Spleen (tissue), 11 donors: ENCODE data around the gene CSMD2. TPM values are rescaled to one million over a fixed set of nuclear protein-coding genes. Genes with fewer than 3 reads are reported as not detected.

ENCODE experiments used
- DNase-seq: peaks from one replicate; pipeline ENCODE4 v3.0.0-alpha.2; 2020
- H3K27ac ChIP-seq, 8 donors: fragments of 200-600 bp; sonication (generic) in 7 of 8; 1 replicate in 4 of 8; 2 replicates in 4 of 8; pipeline versions ENCODE4 v1.5.0 to v1.8.0; 2016 to 2021; ENCODE audit warnings: inconsistent platforms in 4 of 8, mild to moderate bottlenecking in 4 of 8, moderate library complexity in 1 of 8
- H3K27me3 ChIP-seq, 7 donors: fragments of 200-600 bp; sonication (generic) in 6 of 7; replicated peaks in 1 of 7; 1 replicate in 4 of 7; 2 replicates in 3 of 7; pipeline versions ENCODE4 v1.5.0 to v1.8.0; 2016 to 2021; ENCODE audit warnings: inconsistent platforms in 3 of 7, mild to moderate bottlenecking in 1 of 7
- H3K36me3 ChIP-seq, 6 donors: fragments of 200-600 bp; sonication (generic) in 5 of 6; 1 replicate in 4 of 6; 2 replicates in 2 of 6; pipeline versions ENCODE4 v1.5.0 to v1.8.0; 2016 to 2021; ENCODE audit warnings: inconsistent platforms in 2 of 6
- H3K4me1 ChIP-seq, 6 donors: fragments of 200-600 bp; sonication (generic) in 5 of 6; 1 replicate in 3 of 6; 2 replicates in 3 of 6; pipeline versions ENCODE4 v1.5.0 to v1.8.0; 2016 to 2021; ENCODE audit warnings: inconsistent platforms in 3 of 6
- H3K4me3 ChIP-seq, 8 donors: fragments of 200-600 bp; sonication (generic) in 7 of 8; 1 replicate in 4 of 8; 2 replicates in 4 of 8; pipeline versions ENCODE4 v1.5.0 to v1.8.0; 2016 to 2021; ENCODE audit warnings: inconsistent platforms in 4 of 8, mild to moderate bottlenecking in 4 of 8, moderate library complexity in 2 of 8
- H3K9me3 ChIP-seq, 8 donors: fragments of 200-600 bp; sonication (generic) in 7 of 8; 1 replicate in 4 of 8; 2 replicates in 4 of 8; pipeline versions ENCODE4 v1.5.0 to v1.8.0; 2016 to 2021; ENCODE audit warnings: inconsistent platforms in 4 of 8
- POLR2A ChIP-seq, 3 donors: fragments of 450-650 bp; IDR thresholded peaks; one replicate each; pipeline ENCODE4 v1.5.1; 2017; ENCODE audit warnings: antibody characterized with exemption in 3 of 3, mild to moderate bottlenecking in 1 of 3
- POLR2AphosphoS5 ChIP-seq, 3 donors: sonication (generic); formaldehyde crosslinking; IDR thresholded peaks; one replicate each; pipeline ENCODE4 v1.5.1; 2017; ENCODE audit warnings: antibody characterized with exemption in 3 of 3
- WGBS, 5 donors: extraction: QIAGEN DNeasy Blood & Tissue Kit in 3 of 5; methylation state at CpG; one replicate each; pipeline versions ENCODE4 v1.1.5 to v1.1.7; 2013 to 2018; 5-methylcytosine and 5-hydroxymethylcytosine counted together
- intact Hi-C: fragments of 100-400 bp; cut with DNase I; formaldehyde crosslinking; loops from one replicate; pipeline ENCODE4 v1.15.0; 2023; ENCODE audit warnings: low total_unique reads
- polyA plus RNA-seq, 3 donors: library from polyadenylated mRNA; stranded (reverse); fragments of 200-250 nt; gene quantifications; one replicate each; pipeline ENCODE4 v1.2.1, GENCODE V29; 2013
- total RNA-seq, 7 donors: library from RNA; depleted of rRNA in 3 of 7; stranded (reverse); fragments of >200 nt in 3 of 7; fragmentation: NEBNext Ultra II Directional in 4 of 7; extraction: Animal tissue kit (Norgen Biotek cat#: 25700) in 4 of 7; gene quantifications; one replicate each; pipeline versions ENCODE4 v1.1.0 to v1.2.1, GENCODE V29; 2016 to 2021
- TF ChIP-seq, protein P1 (sequence below), 11 experiments: fragments of 200-600 bp in 7 of 11; fragments of 450-650 bp in 4 of 11; sonication (generic) in 4 of 11; IDR thresholded peaks in 8 of 11; conservative IDR thresholded peaks in 3 of 11; 1 replicate in 7 of 11; 2 replicates in 4 of 11; pipeline versions ENCODE4 v1.4.0 to v1.8.0; 2016 to 2021; ENCODE audit warnings: antibody characterized with exemption in 11 of 11, inconsistent platforms in 4 of 11, mild to moderate bottlenecking in 1 of 11
- donor health status: healthy with polysubstance abuse.
- donor health status: DM: no; HTN: no; CAD: no; lungs with moderate emphysema.
- donor health status: DM: no; HTN: no; CAD: no.
- donor health status: Bipolar disorder and iron deficiency.
- donor health status: healthy.
- donor health status: DM: no; HTN: no; CAD: no.
- donor health status: DM: yes; HTN: yes; CAD: no.

CSMD2 gene
- total and polyA plus RNA-seq, 10 donors: 0.12 to 2.7 (median 0.96) TPM

DNA sequence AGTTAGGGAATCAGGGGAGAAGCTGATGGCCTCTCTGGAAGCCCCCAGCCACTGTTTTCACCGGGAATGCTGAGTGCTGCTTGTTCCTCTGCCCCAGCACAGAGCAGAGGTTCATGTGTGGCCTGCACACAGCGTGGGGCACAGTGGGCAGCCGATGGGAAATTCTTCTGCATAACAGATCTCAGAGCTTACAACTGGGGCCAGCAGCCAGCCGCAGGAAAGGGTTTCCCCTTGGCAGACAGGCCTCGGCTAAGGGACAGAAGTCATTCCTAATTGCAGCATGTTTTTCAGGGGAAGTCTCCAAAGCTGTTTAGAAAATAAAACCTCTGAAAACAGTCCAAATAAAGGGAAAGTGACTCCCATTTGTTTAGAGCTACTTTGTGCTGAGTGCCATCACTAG is 278.5 kb downstream of the CSMD2 start:
- H3K4me3 ChIP-seq: no peak overlapping the region
- H3K27me3 ChIP-seq: peaks cover 0 to 9% (median 0%) of the 10 kb centered on the region in 7 donors
- H3K36me3 ChIP-seq: no peaks in the 10 kb centered on the region
- DNase-seq: no peak
- H3K27ac ChIP-seq: no peak overlapping the region
- WGBS, 5 donors: 25 to 40% (median 35%) methylated on average over 5 of the region's 5 CpGs
- intact Hi-C loops: no loop called here
- TF ChIP-seq POLR2A (IDR thresholded peaks at IDR 0.05) (no peak), POLR2AphosphoS5 (IDR thresholded peaks at IDR 0.05) (no peak)
- TF ChIP-seq, protein P1, sequence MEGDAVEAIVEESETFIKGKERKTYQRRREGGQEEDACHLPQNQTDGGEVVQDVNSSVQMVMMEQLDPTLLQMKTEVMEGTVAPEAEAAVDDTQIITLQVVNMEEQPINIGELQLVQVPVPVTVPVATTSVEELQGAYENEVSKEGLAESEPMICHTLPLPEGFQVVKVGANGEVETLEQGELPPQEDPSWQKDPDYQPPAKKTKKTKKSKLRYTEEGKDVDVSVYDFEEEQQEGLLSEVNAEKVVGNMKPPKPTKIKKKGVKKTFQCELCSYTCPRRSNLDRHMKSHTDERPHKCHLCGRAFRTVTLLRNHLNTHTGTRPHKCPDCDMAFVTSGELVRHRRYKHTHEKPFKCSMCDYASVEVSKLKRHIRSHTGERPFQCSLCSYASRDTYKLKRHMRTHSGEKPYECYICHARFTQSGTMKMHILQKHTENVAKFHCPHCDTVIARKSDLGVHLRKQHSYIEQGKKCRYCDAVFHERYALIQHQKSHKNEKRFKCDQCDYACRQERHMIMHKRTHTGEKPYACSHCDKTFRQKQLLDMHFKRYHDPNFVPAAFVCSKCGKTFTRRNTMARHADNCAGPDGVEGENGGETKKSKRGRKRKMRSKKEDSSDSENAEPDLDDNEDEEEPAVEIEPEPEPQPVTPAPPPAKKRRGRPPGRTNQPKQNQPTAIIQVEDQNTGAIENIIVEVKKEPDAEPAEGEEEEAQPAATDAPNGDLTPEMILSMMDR (IDR thresholded peaks at IDR 0.05 in 8 of 11, conservative IDR thresholded peaks at IDR 0.05 in 3 of 11): no peak
- peaks cover 0 to under 1% (median 0%) of the 10 kb centered on the region in 8 donors for H3K9me3 ChIP-seq
- peaks cover 0 to 5% (median 0%) of the 10 kb centered on the region in 6 donors for H3K4me1 ChIP-seq

DNA sequence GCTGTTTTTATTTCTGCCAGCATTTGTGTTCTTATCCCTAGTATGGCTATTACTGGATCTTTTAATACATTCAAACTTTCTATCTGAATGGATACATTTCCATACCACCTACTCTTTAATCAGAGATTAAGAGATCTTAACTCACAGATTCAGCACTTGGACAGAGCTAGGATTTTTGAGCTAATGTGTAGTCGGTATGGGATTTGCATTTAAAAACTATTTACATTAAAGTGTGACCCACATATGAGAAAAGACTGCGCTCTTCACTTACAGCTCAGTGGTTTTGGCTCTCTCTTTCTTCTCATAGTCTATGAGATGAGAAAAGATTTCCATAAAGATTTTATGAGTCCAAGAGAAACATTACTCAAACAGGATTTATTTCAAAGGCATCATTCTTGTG is 284.7 kb downstream of the CSMD2 start:
- TF ChIP-seq, protein P1 (IDR thresholded peaks at IDR 0.05 in 8 of 11, conservative IDR thresholded peaks at IDR 0.05 in 3 of 11): no peak
- TF ChIP-seq POLR2AphosphoS5 (IDR thresholded peaks at IDR 0.05) (no peak), POLR2A (IDR thresholded peaks at IDR 0.05) (no peak)
- no peak overlapping the region for H3K27ac ChIP-seq
- WGBS, 5 donors: 58 to 69% (median 64%) methylated on average over 2 of the region's 2 CpGs
- no peaks in the 10 kb centered on the region for H3K36me3 ChIP-seq
- H3K4me3 ChIP-seq: no peak overlapping the region
- intact Hi-C loops: no loop called here
- H3K4me1 ChIP-seq: no peaks in the 10 kb centered on the region
- no peaks in the 10 kb centered on the region for H3K9me3 ChIP-seq
- peaks cover 0 to 16% (median 0%) of the 10 kb centered on the region in 7 donors for H3K27me3 ChIP-seq
- DNase-seq: no peak

DNA sequence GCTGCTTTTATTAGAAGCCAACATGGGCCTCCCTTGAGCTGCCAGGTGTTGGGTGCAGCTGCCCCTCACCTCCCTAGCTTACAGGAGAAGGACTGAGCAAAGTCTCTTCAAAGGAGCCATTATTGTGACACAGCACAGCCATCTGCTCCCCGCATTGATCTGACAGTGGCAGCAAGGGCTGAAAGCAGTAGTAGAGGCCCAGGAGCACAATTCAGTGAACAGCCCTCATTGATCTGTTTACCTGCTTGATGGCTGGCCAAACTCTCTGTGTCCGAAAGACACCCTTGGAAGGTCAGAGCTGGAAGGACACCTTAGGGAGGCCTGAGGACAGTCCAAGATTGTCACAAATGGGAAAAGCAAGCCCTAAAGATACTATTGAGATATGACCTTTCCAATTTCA is 286.6 kb downstream of the CSMD2 start:
- WGBS, 5 donors: 83 to 100% (median 93%) methylated on average over 1 to 2 of the region's 2 CpGs
- H3K36me3 ChIP-seq: no peaks in the 10 kb centered on the region
- TF ChIP-seq POLR2AphosphoS5 (IDR thresholded peaks at IDR 0.05): no peak
- TF ChIP-seq, protein P1 (IDR thresholded peaks at IDR 0.05 in 8 of 11, conservative IDR thresholded peaks at IDR 0.05 in 3 of 11): no peak
- TF ChIP-seq POLR2A (IDR thresholded peaks at IDR 0.05): no peak
- H3K4me3 ChIP-seq: no peak overlapping the region
- no peak overlapping the region for H3K27ac ChIP-seq
- H3K9me3 ChIP-seq: no peaks in the 10 kb centered on the region
- DNase-seq: no peak
- no peaks in the 10 kb centered on the region for H3K4me1 ChIP-seq
- peaks cover 0 to 21% (median 0%) of the 10 kb centered on the region in 7 donors for H3K27me3 ChIP-seq
- intact Hi-C loops: no loop called here

DNA sequence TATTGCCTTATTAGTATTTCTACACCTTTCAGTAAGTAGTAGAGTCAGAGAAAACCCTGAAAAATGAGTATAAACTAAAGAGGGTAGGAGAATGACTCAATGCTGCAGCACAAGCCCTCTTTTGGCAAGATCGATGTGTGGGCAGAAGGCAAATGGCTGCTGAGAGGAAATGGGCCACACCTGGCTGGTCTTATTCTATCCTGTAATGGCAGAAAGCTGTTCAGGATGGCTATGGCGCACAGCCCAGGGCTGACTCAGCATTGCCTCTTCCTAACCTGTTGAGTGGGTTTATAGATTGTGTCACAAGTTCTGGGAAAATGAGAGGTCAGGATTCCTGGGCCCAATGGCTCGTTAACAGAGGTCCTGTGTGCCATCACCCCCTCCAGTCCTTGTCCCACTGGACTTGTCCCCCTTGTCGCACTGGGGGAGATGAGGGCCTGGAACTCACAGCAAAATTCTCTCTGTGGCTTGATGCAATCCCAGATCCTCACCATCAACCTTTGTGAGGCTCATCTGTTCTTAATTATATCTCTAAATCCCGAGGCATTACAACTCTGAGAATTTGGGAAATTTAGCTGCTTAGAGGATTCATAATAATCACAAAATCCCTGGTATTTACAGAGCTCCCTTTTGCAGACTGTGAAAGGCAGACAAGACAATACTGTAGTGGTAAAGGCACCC is 287.9 kb downstream of the CSMD2 start:
- no peak overlapping the region for H3K4me3 ChIP-seq
- intact Hi-C loops: no loop called here
- H3K27me3 ChIP-seq: peaks cover 0 to 15% (median 0%) of the 10 kb centered on the region in 7 donors
- TF ChIP-seq, protein P1 (IDR thresholded peaks at IDR 0.05 in 8 of 11, conservative IDR thresholded peaks at IDR 0.05 in 3 of 11): no peak
- TF ChIP-seq POLR2A (IDR thresholded peaks at IDR 0.05) (no peak), POLR2AphosphoS5 (IDR thresholded peaks at IDR 0.05) (no peak)
- H3K27ac ChIP-seq: no peak overlapping the region
- 72 to 86% (median 77%) methylated on average over 5 of the region's 5 CpGs for WGBS, 5 donors
- no peak for DNase-seq
- H3K4me1 ChIP-seq: no peaks in the 10 kb centered on the region
- H3K36me3 ChIP-seq: no peaks in the 10 kb centered on the region
- no peaks in the 10 kb centered on the region for H3K9me3 ChIP-seq
